HepG2 (cell line): ENCODE data around the gene BTD. TPM values are rescaled to one million over a fixed set of nuclear protein-coding genes. Genes with fewer than 3 reads are reported as not detected.

Experiments used
- ATAC-seq: fragments of 200-7000 bp; cut with Tn5 transposase; 3 replicates; pipeline ENCODE4 v1.9.1; 2020; ENCODE audit warnings: mild to moderate bottlenecking, moderate library complexity
- BruUV-seq: library from RNA; stranded (reverse); fragments of 400-500 nt; replicated peaks from 2 replicates; lab custom pipeline; 2021; lab: Mats Ljungman, UMichigan
- CTCF ChIA-PET: fragments of 300-600 bp; formaldehyde crosslinking; extraction: SDS; loops from one replicate; lab custom pipeline; 2021; ENCODE audit warnings: low total read pairs, inconsistent platforms, low intra/inter-chr PET ratio; lab: Yijun Ruan, JAX
- POLR2A ChIA-PET: fragments of 350-600 bp; sonication (Branson Sonifier 250); formaldehyde crosslinking; loops from one replicate; lab custom pipeline; 2020; ENCODE audit warnings: antibody characterized with exemption, inconsistent platforms; lab: Yijun Ruan, JAX
- DNase-seq: peaks from one replicate; pipeline ENCODE4 v3.0.0-alpha.2; 2015; ENCODE audit warnings: low spot score
- FAIRE-seq: peaks from 3 replicates; lab custom pipeline; 2011; peaks lifted over from hg19 to GRCh38; lab: Jason Lieb, UNC
- H2AFZ ChIP-seq: one replicate; pipeline ENCODE4 v1.6.1; 2011; ENCODE audit warnings: low read length, inconsistent platforms
- H3K27ac ChIP-seq: fragments of 300-600 bp; 3 replicates; pipeline ENCODE4 v1.8.0; 2011; ENCODE audit warnings: mixed run types, mild to moderate bottlenecking, mixed read lengths, low read length, inconsistent platforms; ENCODE audit not compliant: insufficient read depth; ENCODE audit errors: extremely low read length
- H3K27me3 ChIP-seq, 2 experiments: fragments of 200-600 bp in 1 of 2; 2 replicates in 1 of 2; 3 replicates in 1 of 2; pipeline versions ENCODE4 v1.6.0 to v1.8.0; 2011; ENCODE audit warnings: low read length in 2 of 2, mild to moderate bottlenecking in 2 of 2, moderate library complexity in 2 of 2, inconsistent platforms in 1 of 2; ENCODE audit not compliant: insufficient read depth in 2 of 2, control insufficient read depth in 1 of 2
- H3K36me3 ChIP-seq, 2 experiments: fragments of 200-600 bp in 1 of 2; replicated peaks in 1 of 2; 2 replicates in 1 of 2; 3 replicates in 1 of 2; pipeline versions ENCODE4 v1.5.1 to v1.8.0; 2011; ENCODE audit warnings: low read length in 2 of 2, inconsistent platforms in 1 of 2; ENCODE audit not compliant: insufficient read depth in 2 of 2, control insufficient read depth in 1 of 2
- H3K4me1 ChIP-seq: 2 replicates; pipeline ENCODE4 v1.5.1; 2012; ENCODE audit warnings: low read length, inconsistent platforms; ENCODE audit not compliant: insufficient read depth
- H3K4me2 ChIP-seq: 2 replicates; pipeline ENCODE4 v1.6.0; 2011; ENCODE audit warnings: low read depth, low read length, inconsistent platforms
- H3K4me3 ChIP-seq, 3 experiments: fragments of 200-600 bp in 1 of 3; sonication (generic), shearing (Covaris generic) in 1 of 3; replicated peaks in 1 of 3; 2 replicates each; pipeline ENCODE4 v1.5.1; 2011 to 2016; ENCODE audit warnings: low read length in 3 of 3, inconsistent platforms in 2 of 3, low read depth in 2 of 3, mild to moderate bottlenecking in 2 of 3, control low read depth in 1 of 3, mixed read lengths in 1 of 3; ENCODE audit not compliant: insufficient read depth in 1 of 3
- H3K79me2 ChIP-seq: one replicate; pipeline ENCODE4 v1.6.1; 2011; ENCODE audit warnings: low read length, inconsistent platforms; ENCODE audit not compliant: insufficient read depth
- H3K9ac ChIP-seq: 2 replicates; pipeline ENCODE4 v1.6.0; 2011; ENCODE audit warnings: mild to moderate bottlenecking, low read depth, low read length, inconsistent platforms; ENCODE audit not compliant: insufficient read depth
- H3K9me3 ChIP-seq: 2 replicates; pipeline ENCODE4 v1.5.1; 2012; ENCODE audit warnings: mild to moderate bottlenecking, low read length
- H4K20me1 ChIP-seq: 2 replicates; pipeline ENCODE4 v1.6.0; 2011; ENCODE audit warnings: inconsistent platforms, mild to moderate bottlenecking, low read length, moderate library complexity; ENCODE audit not compliant: insufficient read depth
- DNMT3B ChIP-seq: conservative IDR thresholded peaks from 2 replicates; pipeline ENCODE4 v1.6.1; 2016; ENCODE audit warnings: missing biosample characterization, control low read depth
- EEA1 ChIP-seq: sonication (generic); formaldehyde crosslinking; IDR thresholded peaks from 2 replicates; pipeline ENCODE4 v1.5.1; 2020; ENCODE audit warnings: mild to moderate bottlenecking, missing genetic modification reagents, borderline replicate concordance
- EZH2 ChIP-seq: conservative IDR thresholded peaks from 2 replicates; pipeline ENCODE4 v1.6.1; 2012; ENCODE audit warnings: mild to moderate bottlenecking, low read depth, low read length, moderate library complexity
- MAFF ChIP-seq: IDR thresholded peaks from 2 replicates; pipeline ENCODE4 v1.6.1; 2011; ENCODE audit warnings: low read depth, low read length, improper control_type of control experiment
- MAFK ChIP-seq, 2 experiments: IDR thresholded peaks in 1 of 2; conservative IDR thresholded peaks in 1 of 2; 2 replicates each; pipeline ENCODE4 v1.6.1; 2011; ENCODE audit warnings: improper control_type of control experiment in 2 of 2, low read length in 2 of 2
- MEIS2 ChIP-seq: sonication (generic); formaldehyde crosslinking; IDR thresholded peaks from 2 replicates; pipeline ENCODE4 v1.9.0; 2021; ENCODE audit warnings: mild to moderate bottlenecking, missing genetic modification reagents
- SUZ12 ChIP-seq: fragments of 150-350 bp; IDR thresholded peaks from 2 replicates; pipeline ENCODE4 v1.6.1; 2014; ENCODE audit warnings: low read depth, low read length
- ZFP91 ChIP-seq: sonication (generic); formaldehyde crosslinking; IDR thresholded peaks from 2 replicates; pipeline ENCODE4 v1.9.0; 2022; ENCODE audit warnings: missing genetic modification reagents, mild to moderate bottlenecking, borderline replicate concordance
- ZNF513 ChIP-seq: sonication (generic); formaldehyde crosslinking; conservative IDR thresholded peaks from 2 replicates; pipeline ENCODE4 v1.5.0; 2020; ENCODE audit warnings: missing genetic modification reagents
- WGBS: methylation state at CpG from one replicate; pipeline ENCODE4 v1.1.6; 2017; ENCODE audit warnings: low lambda C conversion rate; 5-methylcytosine and 5-hydroxymethylcytosine counted together
- in situ Hi-C: cut with HindIII; loops from 2 replicates; pipeline ENCODE4 v1.10.0; 2017; ENCODE audit warnings: low pct_unique_long_range_greater_than_20kb; ENCODE audit not compliant: extremely low pct_ligation_motif_present
- intact Hi-C: fragments of 100-400 bp; cut with micrococcal nuclease; formaldehyde crosslinking; loops from one replicate; pipeline ENCODE4 v1.10.0; 2022; ENCODE audit not compliant: unreplicated experiment
- polyA plus RNA-seq, 8 experiments: library from polyadenylated mRNA; depleted of rRNA in 3 of 8; stranded (reverse) in 7 of 8; unstranded in 1 of 8; fragments of >200 nt; fragmentation: Illumina TruSeq in 4 of 8; extraction: Trizol in 4 of 8; gene quantifications; 2 replicates each; pipeline versions ENCODE4 v1.2.1 to v1.2.3, GENCODE V29; 2011 to 2016; ENCODE audit warnings: low read depth in 4 of 8, missing spikeins in 1 of 8, mixed read lengths in 1 of 8; ENCODE audit not compliant: insufficient read depth in 1 of 8
- total RNA-seq, 5 experiments: library from RNA; depleted of rRNA; stranded (reverse); fragments of >200 nt; fragmentation: Illumina TruSeq; extraction: Trizol; gene quantifications; 2 replicates each; pipeline ENCODE4 v1.2.3, GENCODE V29; 2016; ENCODE audit warnings: low read depth in 1 of 5

BTD gene
- total and polyA plus RNA-seq, 2 of the 13 experiments (the other 11 are each of a cell fraction or from before 2014, with no cell fraction given): 15.7 to 35.5 TPM

GRCh38 chr3:15665510-15666150 lies 64.1 kb downstream of the BTD start:
- FAIRE-seq (no peak), ATAC-seq (no peak), DNase-seq (no peak)
- no peaks in the 10 kb centered on the region for H3K79me2 ChIP-seq
- intact Hi-C loops: no loop called here
- H3K36me3 ChIP-seq: peaks cover 0 to 13% of the 10 kb centered on the region in 2 experiments; a peak in 2 of 5 replicates
- in situ Hi-C loops: no loop called here
- H3K4me3 ChIP-seq: no peak overlapping the region
- no peak overlapping the region for H2AFZ ChIP-seq
- CTCF ChIA-PET: no interaction called here
- H3K4me2 ChIP-seq: no peak overlapping the region
- BruUV-seq: no TSS peak
- 98% methylated on average over 2 of the region's 5 CpGs for WGBS
- H4K20me1 ChIP-seq: no peaks in the 10 kb centered on the region
- H3K9ac ChIP-seq: no peak overlapping the region
- H3K27ac ChIP-seq: no peak overlapping the region
- no peaks in the 10 kb centered on the region for H3K4me1 ChIP-seq
- H3K27me3 ChIP-seq: no peaks in the 10 kb centered on the region
- no peaks in the 10 kb centered on the region for H3K9me3 ChIP-seq
- TF ChIP-seq ZNF513 (CRISPR knock-in tag) (no peak), SUZ12 (no peak)
- POLR2A ChIA-PET: no interaction called here

GRCh38 chr3:15666277-15666676 lies 64.7 kb downstream of the BTD start:
- Histone ChIP-seq H4K20me1 (no peaks in the 10 kb centered on the region), H3K9ac (no peak overlapping the region), H3K4me2 (no peak overlapping the region), H3K9me3 (no peaks in the 10 kb centered on the region), H3K27me3 (no peaks in the 10 kb centered on the region), H3K36me3 (peaks cover 0 to 13% of the 10 kb centered on the region in 2 experiments; a peak in 2 of 5 replicates), H3K4me1 (no peaks in the 10 kb centered on the region), H2AFZ (no peak overlapping the region), H3K79me2 (no peaks in the 10 kb centered on the region), H3K27ac (no peak overlapping the region), H3K4me3 (no peak overlapping the region)
- BruUV-seq: TSS peak; percentile 7
- CTCF ChIA-PET: no interaction called here
- DNase-seq: no peak
- no peak for ATAC-seq
- intact Hi-C loops (no loop called here), in situ Hi-C loops (no loop called here)
- WGBS: 96% methylated on average over 5 of the region's 5 CpGs
- TF ChIP-seq MAFK (conservative IDR thresholded peaks at IDR 0.05 in 1 of 2, IDR thresholded peaks at IDR 0.05 in 1 of 2; ENCODE audit: low read length in 2 of 2) (peak; percentile 79 to 81), MAFF (peak; percentile 58), EZH2 (no peak), DNMT3B (CRISPR knock-in tag) (no peak), ZFP91 (CRISPR knock-in tag) (no peak), EEA1 (no peak), MEIS2 (CRISPR knock-in tag) (no peak)
- no peak for FAIRE-seq
- POLR2A ChIA-PET: no interaction called here
